Uterus (tissue), 4 donors: ENCODE results near the gene ATG4C. TPM values are rescaled to one million over a fixed set of nuclear protein-coding genes. Genes with fewer than 3 reads are reported as not detected.

Experiments
- DNase-seq, 2 donors: peaks; one replicate each; pipeline ENCODE4 v3.0.0-alpha.2; 2019 to 2020
- H3K27ac ChIP-seq, 2 donors: fragments of 200-600 bp; sonication (generic); 1 replicate in 1 of 2; 2 replicates in 1 of 2; pipeline ENCODE4 v1.5.1; 2016 to 2018
- H3K27me3 ChIP-seq, 2 donors: fragments of 200-600 bp; sonication (generic); one replicate each; pipeline ENCODE4 v1.5.1; 2018 to 2019; ENCODE audit warnings: control low read depth in 1 of 2
- H3K36me3 ChIP-seq, 2 donors: fragments of 200-600 bp; sonication (generic); one replicate each; pipeline ENCODE4 v1.5.1; 2019; ENCODE audit warnings: control low read depth in 1 of 2
- H3K4me1 ChIP-seq, 2 donors: fragments of 200-600 bp; sonication (generic); one replicate each; pipeline ENCODE4 v1.5.1; 2018 to 2019; ENCODE audit warnings: control low read depth in 1 of 2
- H3K4me3 ChIP-seq, 2 donors: fragments of 200-600 bp; sonication (generic); 1 replicate in 1 of 2; 2 replicates in 1 of 2; pipeline ENCODE4 v1.5.1; 2018 to 2019; ENCODE audit warnings: mild to moderate bottlenecking in 1 of 2
- H3K9me3 ChIP-seq, 2 donors: fragments of 200-600 bp; sonication (generic); one replicate each; pipeline ENCODE4 v1.5.1; 2019; ENCODE audit warnings: control low read depth in 1 of 2
- POLR2A ChIP-seq, 2 donors: fragments of 450-650 bp; IDR thresholded peaks; one replicate each; pipeline ENCODE4 v1.6.1; 2016; ENCODE audit warnings: antibody characterized with exemption in 2 of 2, mild to moderate bottlenecking in 1 of 2, moderate library complexity in 1 of 2
- intact Hi-C: fragments of 100-400 bp; cut with DNase I; formaldehyde crosslinking; loops from one replicate; pipeline ENCODE4 v1.15.1; 2023; ENCODE audit warnings: low total_unique reads
- total RNA-seq, 4 donors: library from RNA; depleted of rRNA in 3 of 4; stranded (reverse); fragments of >200 nt in 3 of 4; gene quantifications; one replicate each; pipeline versions ENCODE4 v1.1.0 to v1.2.4, GENCODE V29; 2014 to 2023
- TF ChIP-seq, protein P1 (sequence below), 4 experiments: fragments of 200-600 bp in 2 of 4; fragments of 450-650 bp in 2 of 4; sonication (generic) in 2 of 4; IDR thresholded peaks; one replicate each; pipeline ENCODE4 v1.5.1; 2016 to 2019; ENCODE audit warnings: antibody characterized with exemption in 4 of 4, mild to moderate bottlenecking in 2 of 4, moderate library complexity in 1 of 4
- donor health status: DM: yes; HTN: yes; CAD: no.

The ATG4C gene
- total RNA-seq, 4 donors from 2014 or later, result 11.5 to 81.5 (median 50.4) TPM

DNA sequence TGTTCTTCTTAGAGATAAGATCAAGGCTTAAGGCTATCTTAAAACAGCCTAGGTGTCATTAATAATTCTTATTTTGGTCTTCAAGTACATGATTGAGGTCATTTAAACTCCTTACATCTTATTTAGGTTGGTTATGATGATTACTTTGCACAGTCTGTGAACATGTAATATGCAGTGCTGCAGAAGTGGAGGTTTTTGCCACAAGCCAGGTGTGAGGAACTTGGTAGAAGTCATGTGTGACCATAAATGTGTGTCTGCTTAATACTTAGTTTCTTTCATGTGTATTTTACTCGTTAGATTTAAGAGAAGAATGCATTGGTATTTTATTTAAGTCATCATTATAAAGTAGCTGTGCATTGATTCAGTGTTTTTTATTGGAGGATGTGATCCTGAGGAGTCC, 10.1 kb downstream of the ATG4C start:
- intact Hi-C loops, result no loop called here
- no peaks in the 10 kb centered on the region for H3K4me1 ChIP-seq
- no peaks in the 10 kb centered on the region for H3K27me3 ChIP-seq
- DNase-seq, result no peak
- H3K27ac ChIP-seq, result no peak overlapping the region
- no peaks in the 10 kb centered on the region for H3K9me3 ChIP-seq
- no peaks in the 10 kb centered on the region for H3K36me3 ChIP-seq
- no peak overlapping the region for H3K4me3 ChIP-seq
- TF ChIP-seq, protein P1, sequence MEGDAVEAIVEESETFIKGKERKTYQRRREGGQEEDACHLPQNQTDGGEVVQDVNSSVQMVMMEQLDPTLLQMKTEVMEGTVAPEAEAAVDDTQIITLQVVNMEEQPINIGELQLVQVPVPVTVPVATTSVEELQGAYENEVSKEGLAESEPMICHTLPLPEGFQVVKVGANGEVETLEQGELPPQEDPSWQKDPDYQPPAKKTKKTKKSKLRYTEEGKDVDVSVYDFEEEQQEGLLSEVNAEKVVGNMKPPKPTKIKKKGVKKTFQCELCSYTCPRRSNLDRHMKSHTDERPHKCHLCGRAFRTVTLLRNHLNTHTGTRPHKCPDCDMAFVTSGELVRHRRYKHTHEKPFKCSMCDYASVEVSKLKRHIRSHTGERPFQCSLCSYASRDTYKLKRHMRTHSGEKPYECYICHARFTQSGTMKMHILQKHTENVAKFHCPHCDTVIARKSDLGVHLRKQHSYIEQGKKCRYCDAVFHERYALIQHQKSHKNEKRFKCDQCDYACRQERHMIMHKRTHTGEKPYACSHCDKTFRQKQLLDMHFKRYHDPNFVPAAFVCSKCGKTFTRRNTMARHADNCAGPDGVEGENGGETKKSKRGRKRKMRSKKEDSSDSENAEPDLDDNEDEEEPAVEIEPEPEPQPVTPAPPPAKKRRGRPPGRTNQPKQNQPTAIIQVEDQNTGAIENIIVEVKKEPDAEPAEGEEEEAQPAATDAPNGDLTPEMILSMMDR (IDR thresholded peaks at IDR 0.05), result no peak
- TF ChIP-seq POLR2A (IDR thresholded peaks at IDR 0.05), result no peak

DNA sequence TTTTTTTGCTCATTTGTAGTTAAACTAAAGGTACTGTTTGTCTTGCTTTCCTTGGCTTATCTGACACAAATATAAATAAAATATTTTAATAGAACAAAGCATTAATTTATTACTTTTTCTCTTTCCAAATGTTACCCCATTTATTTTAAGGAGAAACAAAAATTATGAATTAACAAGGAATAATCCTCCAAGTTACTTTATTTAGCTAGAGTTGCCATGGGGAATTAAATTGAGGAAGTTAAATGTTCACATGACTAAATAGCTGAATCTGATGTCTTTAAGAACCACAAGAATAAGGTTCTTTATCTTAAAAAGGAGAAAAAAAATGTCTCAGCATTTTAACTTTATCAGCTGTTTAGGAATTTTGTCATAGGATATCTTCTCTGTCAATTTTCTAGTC, 12.3 kb downstream of the ATG4C start:
- Histone ChIP-seq H3K9me3 (no peaks in the 10 kb centered on the region), H3K27ac (no peak overlapping the region), H3K36me3 (no peaks in the 10 kb centered on the region), H3K4me3 (no peak overlapping the region), H3K27me3 (no peaks in the 10 kb centered on the region), H3K4me1 (no peaks in the 10 kb centered on the region)
- DNase-seq, result no peak
- TF ChIP-seq POLR2A (IDR thresholded peaks at IDR 0.05), result no peak
- TF ChIP-seq, protein P1 (IDR thresholded peaks at IDR 0.05), result no peak
- intact Hi-C loops, result no loop called here

DNA sequence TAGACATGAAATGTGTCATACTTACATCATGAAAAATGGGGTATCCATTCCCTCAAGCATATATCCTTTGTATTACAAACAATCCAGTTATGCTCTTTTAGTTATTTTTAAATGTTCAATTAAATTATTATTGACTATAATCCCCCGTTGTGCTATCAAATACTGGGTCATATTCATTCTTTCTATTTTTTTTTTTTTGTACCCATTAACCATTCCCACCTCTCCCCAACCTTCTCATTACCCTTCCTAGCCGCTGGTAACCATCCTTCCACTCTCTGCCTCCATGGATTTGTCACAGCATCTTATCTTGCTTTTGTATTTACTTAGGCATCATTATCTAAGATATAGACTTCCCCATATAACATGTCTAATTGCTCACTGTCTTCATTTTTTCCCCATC, 15.8 kb downstream of the ATG4C start:
- Histone ChIP-seq H3K4me3 (no peak overlapping the region), H3K36me3 (no peaks in the 10 kb centered on the region), H3K27me3 (no peaks in the 10 kb centered on the region), H3K4me1 (no peaks in the 10 kb centered on the region), H3K9me3 (no peaks in the 10 kb centered on the region), H3K27ac (no peak overlapping the region)
- intact Hi-C loops, result no loop called here
- TF ChIP-seq POLR2A (IDR thresholded peaks at IDR 0.05), result no peak
- TF ChIP-seq, protein P1 (IDR thresholded peaks at IDR 0.05), result no peak
- no peak for DNase-seq

DNA sequence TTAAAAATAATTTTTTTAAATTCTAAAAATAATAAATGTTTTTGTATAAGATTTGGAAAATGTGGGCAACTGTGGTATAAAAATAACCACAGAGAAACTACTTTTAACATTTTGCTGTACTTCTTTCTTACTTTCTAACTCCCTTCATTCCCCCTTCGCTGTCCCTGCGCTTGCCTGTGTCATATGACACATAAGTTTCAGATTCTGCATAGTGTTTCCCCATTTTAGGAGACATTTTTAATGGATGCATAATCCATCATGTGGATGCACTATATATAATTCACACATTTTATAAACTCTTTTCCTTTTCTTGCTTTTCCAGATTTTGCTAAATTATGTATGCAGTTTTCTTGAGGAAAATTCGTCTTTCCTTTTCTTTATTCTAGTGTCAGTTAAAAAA, 16.3 kb downstream of the ATG4C start:
- DNase-seq, result no peak
- Histone ChIP-seq H3K4me3 (no peak overlapping the region), H3K9me3 (no peaks in the 10 kb centered on the region), H3K36me3 (no peaks in the 10 kb centered on the region), H3K27me3 (no peaks in the 10 kb centered on the region), H3K4me1 (no peaks in the 10 kb centered on the region), H3K27ac (no peak overlapping the region)
- intact Hi-C loops, result no loop called here
- TF ChIP-seq, protein P1 (IDR thresholded peaks at IDR 0.05), result no peak
- TF ChIP-seq POLR2A (IDR thresholded peaks at IDR 0.05), result no peak

DNA sequence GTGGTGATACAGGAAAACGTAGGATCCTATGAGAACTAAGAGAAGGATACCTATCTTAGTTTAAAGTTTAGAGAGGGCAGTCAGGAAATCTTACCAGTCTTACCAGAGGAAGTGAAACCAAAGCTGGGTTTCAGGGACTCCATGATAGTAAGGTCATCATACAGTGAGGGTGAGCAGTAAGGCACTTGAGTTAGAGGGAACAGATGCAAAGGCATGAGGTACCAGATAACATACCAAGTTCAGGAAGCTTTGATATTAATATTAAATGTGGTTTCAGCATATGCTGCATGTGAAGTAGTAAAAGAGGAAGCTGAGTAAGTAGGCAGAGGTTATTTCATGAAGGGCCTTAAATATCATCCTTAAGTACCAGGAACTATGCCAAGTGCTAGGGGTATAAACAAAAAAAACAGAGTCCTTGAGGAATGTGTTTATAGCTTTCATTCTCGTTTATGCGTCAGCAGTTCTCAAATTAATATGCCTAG, 16.9 kb downstream of the ATG4C start:
- H3K4me3 ChIP-seq, result no peak overlapping the region
- H3K9me3 ChIP-seq, result no peaks in the 10 kb centered on the region
- DNase-seq, result no peak
- H3K36me3 ChIP-seq, result no peaks in the 10 kb centered on the region
- no peaks in the 10 kb centered on the region for H3K27me3 ChIP-seq
- no peaks in the 10 kb centered on the region for H3K4me1 ChIP-seq
- no peak overlapping the region for H3K27ac ChIP-seq
- TF ChIP-seq, protein P1 (IDR thresholded peaks at IDR 0.05), result no peak
- TF ChIP-seq POLR2A (IDR thresholded peaks at IDR 0.05), result no peak
- intact Hi-C loops, result no loop called here
